ENCODE measurements around the gene RNF175. TPM values are rescaled to one million over a fixed set of nuclear protein-coding genes. Genes with fewer than 3 reads are reported as not detected.

RNF175 gene
- total RNA-seq, 4 donors from 2014 or later: 0.39 to 0.63 TPM; not detected in 2

DNA sequence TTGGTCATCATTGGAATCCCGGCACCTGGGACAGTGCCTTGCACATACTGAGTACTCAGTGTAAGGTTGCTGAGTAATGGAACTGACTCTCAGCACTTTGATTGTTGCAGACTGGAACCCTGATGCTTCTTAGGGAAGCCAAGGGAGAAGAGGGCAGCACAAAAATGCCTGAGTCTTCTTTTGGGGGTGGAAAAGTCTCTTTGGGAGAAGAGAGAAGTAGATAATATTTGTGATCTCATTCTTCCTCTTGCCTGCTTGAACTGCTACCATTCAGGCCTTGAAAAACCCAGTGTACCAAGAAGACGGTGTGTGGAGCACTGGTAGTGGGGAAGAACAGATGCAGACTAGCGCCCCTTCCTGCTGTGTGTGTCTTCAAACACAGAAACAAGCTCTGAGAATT, 16.8 kb upstream of the RNF175 start:
- 88 to 96% methylated on average over 3 of the region's 3 CpGs for WGBS, 2 donors
- H3K4me3 ChIP-seq: no peak overlapping the region
- no peaks in the 10 kb centered on the region for H3K36me3 ChIP-seq
- H3K27me3 ChIP-seq: no peaks in the 10 kb centered on the region
- no peaks in the 10 kb centered on the region for H3K4me1 ChIP-seq
- H3K9me3 ChIP-seq: peaks cover 0 to 5% (median 0%) of the 10 kb centered on the region in 4 donors
- TF ChIP-seq POLR2A (IDR thresholded peaks at IDR 0.05) (no peak), EP300 (IDR thresholded peaks at IDR 0.05) (no peak)
- TF ChIP-seq, protein P1, sequence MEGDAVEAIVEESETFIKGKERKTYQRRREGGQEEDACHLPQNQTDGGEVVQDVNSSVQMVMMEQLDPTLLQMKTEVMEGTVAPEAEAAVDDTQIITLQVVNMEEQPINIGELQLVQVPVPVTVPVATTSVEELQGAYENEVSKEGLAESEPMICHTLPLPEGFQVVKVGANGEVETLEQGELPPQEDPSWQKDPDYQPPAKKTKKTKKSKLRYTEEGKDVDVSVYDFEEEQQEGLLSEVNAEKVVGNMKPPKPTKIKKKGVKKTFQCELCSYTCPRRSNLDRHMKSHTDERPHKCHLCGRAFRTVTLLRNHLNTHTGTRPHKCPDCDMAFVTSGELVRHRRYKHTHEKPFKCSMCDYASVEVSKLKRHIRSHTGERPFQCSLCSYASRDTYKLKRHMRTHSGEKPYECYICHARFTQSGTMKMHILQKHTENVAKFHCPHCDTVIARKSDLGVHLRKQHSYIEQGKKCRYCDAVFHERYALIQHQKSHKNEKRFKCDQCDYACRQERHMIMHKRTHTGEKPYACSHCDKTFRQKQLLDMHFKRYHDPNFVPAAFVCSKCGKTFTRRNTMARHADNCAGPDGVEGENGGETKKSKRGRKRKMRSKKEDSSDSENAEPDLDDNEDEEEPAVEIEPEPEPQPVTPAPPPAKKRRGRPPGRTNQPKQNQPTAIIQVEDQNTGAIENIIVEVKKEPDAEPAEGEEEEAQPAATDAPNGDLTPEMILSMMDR (IDR thresholded peaks at IDR 0.05): no peak
- DNase-seq (ENCODE audit: low spot score in 2 of 2): no peak
- no peak overlapping the region for H3K27ac ChIP-seq

DNA sequence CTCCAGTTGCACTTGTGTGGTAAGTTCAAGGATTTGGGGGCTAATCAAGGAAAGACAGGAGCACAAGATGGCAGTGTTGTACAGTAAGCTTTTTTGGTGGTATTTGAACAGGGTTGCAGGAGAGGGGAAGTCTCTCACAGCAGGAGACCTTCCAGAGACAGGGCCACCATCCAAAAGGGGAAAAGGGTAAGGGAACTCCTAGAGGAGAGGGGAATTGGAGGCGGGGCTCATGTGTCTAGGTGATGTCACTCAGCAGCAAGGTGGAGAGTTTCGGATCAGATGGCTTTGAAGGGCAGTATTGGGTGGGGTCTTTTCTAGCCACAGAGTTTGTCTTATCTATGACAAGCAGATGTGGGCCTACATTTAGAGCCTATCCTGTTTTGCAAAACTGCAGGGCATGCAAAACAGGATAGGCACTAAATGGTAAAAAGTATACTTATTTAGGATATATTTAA, 13.4 kb upstream of the RNF175 start:
- Histone ChIP-seq H3K27ac (no peak overlapping the region), H3K36me3 (no peaks in the 10 kb centered on the region), H3K4me1 (no peaks in the 10 kb centered on the region), H3K4me3 (no peak overlapping the region), H3K9me3 (no peaks in the 10 kb centered on the region), H3K27me3 (no peaks in the 10 kb centered on the region)
- no peak for DNase-seq (ENCODE audit: low spot score in 2 of 2)
- TF ChIP-seq, protein P1 (IDR thresholded peaks at IDR 0.05): no peak
- TF ChIP-seq EP300 (IDR thresholded peaks at IDR 0.05) (no peak), POLR2A (IDR thresholded peaks at IDR 0.05) (no peak)
- 82 to 89% methylated on average over 2 of the region's 2 CpGs for WGBS, 2 donors

DNA sequence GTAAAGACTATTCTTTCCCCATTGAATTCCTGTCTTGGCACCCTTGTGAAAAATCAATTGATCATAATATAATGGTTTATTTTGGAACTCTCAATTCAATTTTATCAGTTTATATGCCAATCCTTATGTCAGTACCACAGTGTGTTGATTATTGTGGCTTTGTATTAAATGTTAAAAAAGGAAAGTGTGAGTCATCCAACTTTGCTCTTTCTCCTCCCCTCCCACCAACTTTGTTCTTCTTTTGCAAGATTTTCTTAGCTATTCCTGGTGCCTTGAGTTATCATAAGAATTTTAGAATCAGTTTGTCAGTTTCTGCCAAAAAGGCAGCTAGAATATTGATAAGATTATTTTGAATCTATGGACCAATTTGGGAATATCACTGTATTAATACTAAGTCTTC, 11.2 kb upstream of the RNF175 start:
- TF ChIP-seq, protein P1 (IDR thresholded peaks at IDR 0.05): no peak
- TF ChIP-seq POLR2A (IDR thresholded peaks at IDR 0.05) (no peak), EP300 (IDR thresholded peaks at IDR 0.05) (no peak)
- DNase-seq (ENCODE audit: low spot score in 2 of 2): no peak
- H3K9me3 ChIP-seq: no peaks in the 10 kb centered on the region
- no peaks in the 10 kb centered on the region for H3K36me3 ChIP-seq
- no peaks in the 10 kb centered on the region for H3K4me1 ChIP-seq
- H3K4me3 ChIP-seq: no peak overlapping the region
- H3K27me3 ChIP-seq: no peaks in the 10 kb centered on the region
- H3K27ac ChIP-seq: no peak overlapping the region

DNA sequence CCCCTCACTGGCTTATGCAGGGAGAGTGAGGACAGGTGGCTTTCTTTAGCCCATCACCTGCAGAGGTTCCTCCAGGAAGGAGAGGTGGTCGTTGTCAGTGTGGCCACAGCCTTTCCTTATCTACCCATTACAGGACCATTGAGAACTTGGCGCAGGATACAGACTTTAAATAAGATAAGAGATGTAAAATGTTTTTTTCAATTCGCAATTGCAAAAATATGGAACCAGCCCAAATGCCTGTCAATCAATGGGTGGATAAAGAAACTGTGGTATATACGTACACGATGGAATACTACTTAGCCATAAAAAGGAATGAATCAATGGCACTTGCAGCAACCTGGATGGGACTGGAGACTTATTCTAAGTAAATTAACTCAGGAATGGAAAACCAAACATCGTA, 6.9 kb upstream of the RNF175 start:
- Histone ChIP-seq H3K27me3 (no peaks in the 10 kb centered on the region), H3K4me1 (no peaks in the 10 kb centered on the region), H3K36me3 (no peaks in the 10 kb centered on the region), H3K9me3 (no peaks in the 10 kb centered on the region), H3K4me3 (no peak overlapping the region), H3K27ac (no peak overlapping the region)
- no peak for DNase-seq (ENCODE audit: low spot score in 2 of 2)
- WGBS, 2 donors: 91 to 95% methylated on average over 6 of the region's 6 CpGs
- TF ChIP-seq, protein P1 (IDR thresholded peaks at IDR 0.05): no peak
- no peak for TF ChIP-seq POLR2A (IDR thresholded peaks at IDR 0.05)
- no peak for TF ChIP-seq EP300 (IDR thresholded peaks at IDR 0.05)

DNA sequence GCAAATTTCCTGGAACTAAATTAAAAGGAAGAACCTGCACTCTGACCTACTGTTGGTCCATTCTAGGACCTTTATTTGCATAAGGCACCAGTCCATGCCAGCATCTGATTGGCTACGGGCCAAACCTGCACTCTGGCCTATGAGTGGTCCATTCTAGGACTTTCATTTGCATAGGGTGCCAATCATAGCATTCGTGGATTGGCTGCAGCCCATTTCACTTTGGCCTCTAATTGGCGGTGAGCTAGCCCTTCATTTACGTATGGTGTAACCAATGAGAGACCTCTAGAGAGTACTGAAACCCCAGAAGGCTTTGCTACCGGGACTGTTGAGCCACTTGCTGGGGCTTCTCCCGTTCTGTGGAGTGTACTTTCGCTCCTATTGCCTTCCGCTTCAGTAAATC, 6.1 kb upstream of the RNF175 start:
- WGBS, 2 donors: 92 to 93% methylated on average over 8 of the region's 8 CpGs
- no peak overlapping the region for H3K27ac ChIP-seq
- H3K9me3 ChIP-seq: no peaks in the 10 kb centered on the region
- no peaks in the 10 kb centered on the region for H3K36me3 ChIP-seq
- H3K4me3 ChIP-seq: no peak overlapping the region
- TF ChIP-seq POLR2A (IDR thresholded peaks at IDR 0.05) (no peak), EP300 (IDR thresholded peaks at IDR 0.05) (no peak)
- TF ChIP-seq, protein P1 (IDR thresholded peaks at IDR 0.05): no peak
- H3K27me3 ChIP-seq: peaks cover 0 to under 1% of the 10 kb centered on the region in 2 donors
- DNase-seq (ENCODE audit: low spot score in 2 of 2): no peak
- H3K4me1 ChIP-seq: no peaks in the 10 kb centered on the region
